ENCODE results near the gene TARBP1.
A peak's percentile ranks its signal among the peaks of the same experiment; 100 is the strongest.

Gene TARBP1

GRCh38 chr1:234454926-234455325 lies 24.1 kb downstream of the TARBP1 start:
- TF ChIP-seq, protein P1, sequence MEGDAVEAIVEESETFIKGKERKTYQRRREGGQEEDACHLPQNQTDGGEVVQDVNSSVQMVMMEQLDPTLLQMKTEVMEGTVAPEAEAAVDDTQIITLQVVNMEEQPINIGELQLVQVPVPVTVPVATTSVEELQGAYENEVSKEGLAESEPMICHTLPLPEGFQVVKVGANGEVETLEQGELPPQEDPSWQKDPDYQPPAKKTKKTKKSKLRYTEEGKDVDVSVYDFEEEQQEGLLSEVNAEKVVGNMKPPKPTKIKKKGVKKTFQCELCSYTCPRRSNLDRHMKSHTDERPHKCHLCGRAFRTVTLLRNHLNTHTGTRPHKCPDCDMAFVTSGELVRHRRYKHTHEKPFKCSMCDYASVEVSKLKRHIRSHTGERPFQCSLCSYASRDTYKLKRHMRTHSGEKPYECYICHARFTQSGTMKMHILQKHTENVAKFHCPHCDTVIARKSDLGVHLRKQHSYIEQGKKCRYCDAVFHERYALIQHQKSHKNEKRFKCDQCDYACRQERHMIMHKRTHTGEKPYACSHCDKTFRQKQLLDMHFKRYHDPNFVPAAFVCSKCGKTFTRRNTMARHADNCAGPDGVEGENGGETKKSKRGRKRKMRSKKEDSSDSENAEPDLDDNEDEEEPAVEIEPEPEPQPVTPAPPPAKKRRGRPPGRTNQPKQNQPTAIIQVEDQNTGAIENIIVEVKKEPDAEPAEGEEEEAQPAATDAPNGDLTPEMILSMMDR (conservative IDR thresholded peaks at IDR 0.05; ENCODE audit: low read depth, low read length) = no peak
- H3K4me3 ChIP-seq (ENCODE audit: low read depth, low read length) = no peak overlapping the region
- DNase-seq (ENCODE audit: low read depth) = no peak

DNA sequence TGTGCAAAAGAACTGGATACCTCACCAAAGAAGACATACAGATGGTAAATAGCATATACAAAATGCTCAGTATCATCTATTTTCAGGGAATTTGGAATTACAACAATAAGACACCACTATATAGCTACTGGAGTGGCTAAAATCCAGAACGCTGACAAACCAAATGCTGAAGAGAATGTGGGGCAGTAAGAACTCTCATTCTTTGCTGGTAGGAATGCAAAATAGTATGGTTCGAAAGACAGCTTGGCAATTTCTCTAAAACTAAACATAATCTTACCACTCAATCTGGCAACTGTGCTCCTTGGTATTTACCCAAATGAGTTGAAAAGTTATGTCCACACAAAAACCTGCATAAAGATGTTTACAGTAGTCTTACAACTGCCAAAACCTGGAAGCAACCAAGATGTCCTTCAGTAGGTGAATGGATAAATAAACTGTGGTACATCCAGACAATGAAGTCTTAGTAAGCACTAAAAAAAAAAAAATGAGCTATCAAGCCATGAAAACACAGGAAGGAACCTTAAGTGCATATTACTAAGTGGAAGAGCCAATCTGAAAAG lies 26.5 kb downstream of the TARBP1 start:
- TF ChIP-seq, protein P1 (conservative IDR thresholded peaks at IDR 0.05; ENCODE audit: low read depth, low read length) = no peak
- no peak for DNase-seq (ENCODE audit: low read depth)
- no peak overlapping the region for H3K4me3 ChIP-seq (ENCODE audit: low read depth, low read length)

GRCh38 chr1:234440348-234440747 lies 38.6 kb downstream of the TARBP1 start:
- no peak overlapping the region for H3K4me3 ChIP-seq (ENCODE audit: low read depth, low read length)
- TF ChIP-seq, protein P1 (conservative IDR thresholded peaks at IDR 0.05; ENCODE audit: low read depth, low read length) = no peak
- DNase-seq (ENCODE audit: low read depth) = no peak

- no peak for DNase-seq (ENCODE audit: low read depth)
- H3K4me3 ChIP-seq (ENCODE audit: low read depth, low read length) = no peak overlapping the region
- TF ChIP-seq, protein P1 (conservative IDR thresholded peaks at IDR 0.05; ENCODE audit: low read depth, low read length) = no peak
Observed at GRCh38 chr1:234438579-234438978, 40.4 kb downstream of the TARBP1 start.

DNA sequence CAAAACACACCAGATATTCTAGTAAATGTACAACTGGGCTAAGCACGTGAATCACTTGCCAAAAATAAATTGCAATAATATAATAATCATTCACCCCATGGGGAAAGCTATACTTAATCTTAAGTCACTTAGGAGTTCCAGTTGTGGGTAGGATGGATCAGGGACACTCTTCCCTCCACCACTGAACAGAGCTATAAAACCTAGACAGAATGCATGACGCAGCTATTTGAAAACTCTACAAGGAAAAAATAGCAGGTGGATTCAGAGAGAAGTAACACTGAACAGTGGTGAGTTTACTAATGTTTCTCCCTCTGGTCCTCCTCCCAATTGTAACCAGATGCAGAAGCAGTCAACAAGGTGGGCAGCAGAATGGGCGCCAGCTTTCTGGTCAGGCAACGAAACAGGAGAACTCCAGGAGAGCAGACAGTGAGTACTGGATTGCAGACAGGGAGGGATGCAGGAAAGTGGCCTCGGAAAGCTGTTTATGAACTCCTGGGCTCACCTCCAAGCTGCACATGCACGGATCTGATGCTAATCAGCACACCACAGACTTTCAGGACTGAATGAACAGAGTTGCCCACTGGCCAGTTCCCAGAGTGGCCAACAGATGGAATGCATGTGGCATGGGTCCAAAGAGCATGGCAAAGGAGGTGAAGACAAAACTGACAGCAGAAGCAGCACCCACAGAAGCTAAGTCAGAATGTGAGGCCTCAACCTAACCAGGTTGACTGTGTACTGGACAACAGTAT lies 41.4 kb downstream of the TARBP1 start:
- DNase-seq (ENCODE audit: low read depth) = peak; percentile 3
- TF ChIP-seq, protein P1 (conservative IDR thresholded peaks at IDR 0.05; ENCODE audit: low read depth, low read length) = no peak
- H3K4me3 ChIP-seq (ENCODE audit: low read depth, low read length) = no peak overlapping the region

DNA sequence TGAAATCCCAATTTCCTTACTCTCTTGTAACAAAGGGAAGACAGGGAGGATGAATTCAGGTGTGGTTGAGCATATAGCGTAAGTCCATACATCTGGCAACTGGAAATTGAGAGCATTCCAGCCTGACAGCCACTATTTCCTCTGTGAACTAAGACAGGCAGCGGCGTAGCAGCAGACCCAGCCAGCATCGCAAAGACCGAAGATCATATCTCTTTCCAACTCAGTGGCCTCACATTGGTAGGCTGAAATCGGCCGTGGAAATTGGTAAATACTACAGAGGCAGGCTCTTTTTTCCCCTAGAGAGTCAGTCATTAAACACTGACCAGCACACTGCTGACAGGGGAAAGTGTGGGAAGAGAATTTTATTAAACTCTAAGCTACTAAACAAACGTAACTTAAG lies 43.4 kb downstream of the TARBP1 start:
- TF ChIP-seq, protein P1 (conservative IDR thresholded peaks at IDR 0.05; ENCODE audit: low read depth, low read length) = no peak
- no peak for DNase-seq (ENCODE audit: low read depth)
- no peak overlapping the region for H3K4me3 ChIP-seq (ENCODE audit: low read depth, low read length)

DNA sequence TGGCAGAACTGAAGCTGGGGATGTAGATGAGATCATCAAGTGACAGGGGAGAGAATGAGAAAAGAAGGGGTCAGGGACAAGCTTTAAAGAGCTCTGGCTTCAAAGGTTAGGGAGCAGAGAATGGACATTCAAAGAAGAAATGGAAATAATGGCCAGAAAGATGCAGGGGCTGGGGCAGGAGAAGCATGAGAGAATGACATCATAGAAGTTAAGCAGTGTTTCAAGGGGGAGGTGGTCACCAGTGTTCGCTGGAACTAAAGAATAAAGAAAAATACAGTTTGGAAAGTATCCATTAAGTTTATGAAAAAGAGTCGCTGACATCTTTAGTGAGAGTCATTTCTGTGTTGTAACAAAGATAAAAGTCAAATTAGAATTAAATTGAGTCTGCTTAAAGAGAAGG lies 44.3 kb downstream of the TARBP1 start:
- TF ChIP-seq, protein P1 (conservative IDR thresholded peaks at IDR 0.05; ENCODE audit: low read depth, low read length) = no peak
- no peak for DNase-seq (ENCODE audit: low read depth)
- no peak overlapping the region for H3K4me3 ChIP-seq (ENCODE audit: low read depth, low read length)
